K562 (cell line): ENCODE results near the gene FGR. TPM values are rescaled to one million over a fixed set of nuclear protein-coding genes. Genes with fewer than 3 reads are reported as not detected.
A peak's percentile ranks its signal among the peaks of the same experiment; 100 is the strongest.

ENCODE experiments used
- AFF1 ChIP-seq, 2 experiments: fragments of 450-650 bp; IDR thresholded peaks; 2 replicates each; pipeline ENCODE4 v1.6.1; 2018; ENCODE audit warnings: mild to moderate bottlenecking in 2 of 2, low read depth in 1 of 2; ENCODE audit not compliant: partially characterized antibody in 2 of 2
- CAMTA2 ChIP-seq: fragments of 250-450 bp; sonication (Bioruptor Pico); conservative IDR thresholded peaks from 2 replicates; pipeline ENCODE4 v1.5.1; 2022
- COPS2 ChIP-seq: fragments of 450-650 bp; conservative IDR thresholded peaks from 2 replicates; pipeline ENCODE4 v1.6.1; 2016; ENCODE audit warnings: mild to moderate bottlenecking, moderate library complexity
- ELF4 ChIP-seq: fragments of 450-650 bp; formaldehyde crosslinking; IDR thresholded peaks from 2 replicates; pipeline ENCODE4 v1.4.0; 2022; ENCODE audit warnings: missing genetic modification characterization
- FOXK1 ChIP-seq: sonication (generic); formaldehyde crosslinking; IDR thresholded peaks from 2 replicates; pipeline ENCODE4 v1.8.0; 2022; ENCODE audit warnings: missing genetic modification reagents, mild to moderate bottlenecking, borderline replicate concordance
- LEF1 ChIP-seq: fragments of 450-650 bp; IDR thresholded peaks from 2 replicates; pipeline ENCODE4 v1.6.1; 2016; ENCODE audit warnings: mild to moderate bottlenecking
- MBD2 ChIP-seq: sonication (generic); IDR thresholded peaks from 2 replicates; pipeline ENCODE4 v1.6.1; 2016; ENCODE audit warnings: low read depth, borderline replicate concordance
- MLLT1 ChIP-seq, 2 experiments: fragments of 450-650 bp; IDR thresholded peaks; 2 replicates each; pipeline ENCODE4 v1.6.1; 2016
- NEUROD1 ChIP-seq: fragments of 150-350 bp; IDR thresholded peaks from 2 replicates; pipeline ENCODE4 v1.6.1; 2014; ENCODE audit warnings: borderline replicate concordance, low read length, low read depth; ENCODE audit not compliant: partially characterized antibody
- NFIX ChIP-seq: fragments of 250-450 bp; sonication (Bioruptor Pico); IDR thresholded peaks from 2 replicates; pipeline ENCODE4 v1.4.0; 2020; ENCODE audit warnings: low read depth, mild to moderate bottlenecking, moderate library complexity
- PHF20 ChIP-seq: fragments of 450-650 bp; IDR thresholded peaks from 2 replicates; pipeline ENCODE4 v1.6.1; 2018; ENCODE audit not compliant: partially characterized antibody
- TCF15 ChIP-seq: fragments of 250-450 bp; sonication (Bioruptor Pico); IDR thresholded peaks from 2 replicates; pipeline ENCODE4 v1.8.0; 2022; ENCODE audit warnings: moderate library complexity, mild to moderate bottlenecking, inconsistent platforms
- USF2 ChIP-seq: sonication (generic); formaldehyde crosslinking; IDR thresholded peaks from 2 replicates; pipeline ENCODE4 v1.5.0; 2020; ENCODE audit warnings: missing genetic modification reagents
- XRCC4 ChIP-seq: IDR thresholded peaks from one replicate; pipeline ENCODE4 v1.6.1; 2011; ENCODE audit not compliant: insufficient read depth, insufficient read length; ENCODE audit errors: extremely low read depth
- ZBTB5 ChIP-seq: fragments of 450-650 bp; IDR thresholded peaks from 2 replicates; pipeline ENCODE4 v1.6.1; 2017; ENCODE audit warnings: antibody characterized with exemption
- ZNF398 ChIP-seq: fragments of 250-450 bp; sonication (Bioruptor Pico); IDR thresholded peaks from 2 replicates; pipeline ENCODE4 v1.8.0; 2021; ENCODE audit warnings: moderate library complexity, mild to moderate bottlenecking, inconsistent platforms
- polyA plus RNA-seq, 8 experiments: library from polyadenylated mRNA; depleted of rRNA in 4 of 8; stranded (reverse) in 5 of 8; unstranded in 3 of 8; fragments of >200 nt; fragmentation: Nextera tagmentation in 2 of 8; fragmentation: Illumina TruSeq in 1 of 8; extraction: Ambion mirVana in 2 of 8; extraction: Trizol in 1 of 8; gene quantifications; 2 replicates each; pipeline versions ENCODE4 v1.2.1 to v1.2.3, GENCODE V29; 2011 to 2014; ENCODE audit warnings: inconsistent platforms in 1 of 8, missing spikeins in 1 of 8
- total RNA-seq, 7 experiments: library from RNA; depleted of rRNA in 6 of 7; stranded (reverse); fragments of >200 nt in 6 of 7; fragmentation: Illumina TruSeq in 2 of 7; extraction: Trizol in 2 of 7; gene quantifications; 2 replicates each; pipeline versions ENCODE4 v1.2.1 to v1.2.3, GENCODE V29; 2011 to 2021; ENCODE audit warnings: low replicate concordance in 1 of 7

FGR gene
- total and polyA plus RNA-seq, 9 of the 15 experiments (the other 6 are each of a cell fraction or from before 2014, with no cell fraction given), result 0.04 to 0.11 TPM; not detected in 7

- TF ChIP-seq TCF15 (CRISPR knock-in tag) (no peak), COPS2 (no peak), XRCC4 (no peak), USF2 (CRISPR knock-in tag) (no peak; the same call in 1 of the 2 replicates), PHF20 (no peak), NFIX (CRISPR knock-in tag) (no peak), ELF4 (CRISPR knock-in tag) (peak; percentile 48), AFF1 (IDR thresholded peaks at IDR 0.05; ENCODE audit: low read depth in 1 of 2, partially characterized antibody in 2 of 2) (no peak), LEF1 (no peak), ZNF398 (CRISPR knock-in tag) (no peak), NEUROD1 (peak; percentile 56), CAMTA2 (no peak), ZBTB5 (no peak), MBD2 (no peak), MLLT1 (IDR thresholded peaks at IDR 0.05) (peak in 1 of 2 experiments; percentile 65; a peak in 1 of 4 replicates), FOXK1 (no peak)
Measured at GRCh38 chr1:27598902-27599528, 36.0 kb downstream of the FGR start (continued).
